ENCODE data around the gene THBS4. TPM values are rescaled to one million over a fixed set of nuclear protein-coding genes. Genes with fewer than 3 reads are reported as not detected.

The THBS4 gene
- total RNA-seq, 2 donors from 2014 or later: 4.7 to 6.7 TPM

DNA sequence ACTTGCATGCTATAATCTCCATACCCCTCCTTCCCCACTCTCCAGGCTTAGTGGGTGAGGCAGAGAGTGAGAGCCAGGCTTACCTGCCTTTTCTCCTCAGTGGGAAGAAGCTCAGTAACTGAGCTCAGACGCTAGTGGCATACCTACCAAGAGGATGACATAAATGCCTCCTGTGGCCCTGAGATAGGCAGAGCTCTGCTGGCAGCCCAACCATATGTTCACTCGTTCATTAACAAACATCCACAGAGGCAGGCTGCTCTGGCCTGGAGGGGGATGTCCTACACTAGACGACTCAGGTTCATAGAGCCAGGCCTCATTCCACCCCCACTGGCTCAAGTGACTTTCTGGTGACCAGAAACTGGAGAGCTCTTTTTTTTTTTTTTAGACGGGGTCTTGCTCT lies 81.3 kb downstream of the THBS4 start:
- H3K27ac Mint-ChIP-seq: no peak overlapping the region
- H3K36me3 Mint-ChIP-seq (ENCODE audit: insufficient read depth in 2 of 2): peaks cover 10 to 24% of the 10 kb centered on the region in 2 donors
- H3K4me3 Mint-ChIP-seq: no peak overlapping the region
- H3K27me3 Mint-ChIP-seq (ENCODE audit: low read depth): no peaks in the 10 kb centered on the region
- ATAC-seq (replicated peaks in 1 of 2) (peak in 1 of 2 donors; percentile 16), DNase-seq (no peak)
- H3K9me3 Mint-ChIP-seq: peaks cover 5 to 11% of the 10 kb centered on the region in 2 donors
- H3K4me1 Mint-ChIP-seq (ENCODE audit: low read depth): peaks cover 20% of the 10 kb centered on the region

DNA sequence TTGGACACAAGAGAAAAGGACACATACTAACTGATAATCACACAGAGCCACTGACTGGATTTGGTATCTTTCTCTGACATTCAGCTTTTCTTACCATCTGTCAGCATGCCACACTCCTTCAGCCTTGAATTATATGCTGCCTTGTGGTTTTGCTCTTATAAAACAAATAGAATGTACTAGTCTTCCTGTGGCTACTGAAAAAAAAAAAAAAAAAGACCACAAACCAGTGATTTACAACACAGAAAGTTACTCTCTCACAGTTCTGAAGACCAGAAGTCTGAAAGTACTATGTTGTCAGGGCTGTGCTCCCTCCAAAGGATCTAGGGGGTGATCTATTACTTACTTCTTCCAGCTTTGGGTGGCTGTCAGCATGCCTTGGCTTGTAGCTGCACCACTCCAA lies 82.3 kb downstream of the THBS4 start:
- H3K36me3 Mint-ChIP-seq (ENCODE audit: insufficient read depth in 2 of 2): peaks cover 10 to 24% of the 10 kb centered on the region in 2 donors
- peak; percentile 28 to 54 for ATAC-seq (replicated peaks in 1 of 2)
- peaks cover 5 to 11% of the 10 kb centered on the region in 2 donors for H3K9me3 Mint-ChIP-seq
- no peak overlapping the region for H3K4me3 Mint-ChIP-seq
- H3K27me3 Mint-ChIP-seq (ENCODE audit: low read depth): no peaks in the 10 kb centered on the region
- H3K27ac Mint-ChIP-seq: no peak overlapping the region
- H3K4me1 Mint-ChIP-seq (ENCODE audit: low read depth): peaks cover 24% of the 10 kb centered on the region
- no peak for DNase-seq

DNA sequence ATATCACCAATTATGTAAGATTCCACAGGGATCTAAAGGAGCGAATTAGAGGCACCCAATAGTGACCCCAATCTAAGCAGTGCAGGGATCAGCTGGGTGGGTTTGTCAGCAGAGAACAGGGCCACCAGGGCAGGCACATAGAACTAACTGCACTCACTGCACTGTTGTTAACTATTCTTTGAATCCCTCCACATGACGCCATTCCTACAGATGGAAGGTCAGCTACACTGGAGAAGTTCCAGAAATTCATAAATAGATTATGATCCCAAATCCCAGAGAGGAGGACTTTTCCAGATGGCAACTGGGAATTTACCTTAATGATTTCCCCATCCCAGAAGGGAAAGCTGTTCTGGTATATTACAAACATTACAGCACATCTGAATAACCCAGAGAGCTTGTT lies 84.2 kb downstream of the THBS4 start:
- no peaks in the 10 kb centered on the region for H3K27me3 Mint-ChIP-seq (ENCODE audit: low read depth)
- peaks cover 30% of the 10 kb centered on the region for H3K4me1 Mint-ChIP-seq (ENCODE audit: low read depth)
- no peak overlapping the region for H3K27ac Mint-ChIP-seq
- no peak for DNase-seq
- peaks cover 2 to 5% of the 10 kb centered on the region in 2 donors for H3K9me3 Mint-ChIP-seq
- H3K36me3 Mint-ChIP-seq (ENCODE audit: insufficient read depth in 2 of 2): peaks cover 10 to 16% of the 10 kb centered on the region in 2 donors
- no peak for ATAC-seq (replicated peaks in 1 of 2)
- no peak overlapping the region for H3K4me3 Mint-ChIP-seq

DNA sequence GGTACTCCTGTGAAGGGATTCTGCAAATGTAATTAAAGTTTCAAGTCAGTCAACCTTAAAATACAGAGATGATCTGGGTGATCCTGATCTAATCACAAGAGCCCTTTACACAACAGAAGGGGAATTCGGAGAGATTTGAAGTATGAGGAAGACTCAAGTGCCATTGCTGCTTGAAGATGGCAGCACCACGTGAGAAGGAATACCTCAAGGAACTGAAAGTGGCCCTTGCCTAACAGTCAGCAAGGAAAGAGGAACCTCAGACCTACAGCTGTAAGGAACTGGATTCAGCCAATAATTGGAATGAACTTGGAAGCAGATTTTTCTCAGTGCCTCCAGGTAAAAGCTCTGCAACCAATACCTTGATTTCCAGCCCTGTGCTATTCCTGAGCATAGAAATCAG lies 87.4 kb downstream of the THBS4 start:
- Mint-ChIP-seq H3K9me3 (peaks cover 2 to 5% of the 10 kb centered on the region in 2 donors), H3K27me3 (ENCODE audit: low read depth) (no peaks in the 10 kb centered on the region), H3K4me3 (no peak overlapping the region), H3K4me1 (ENCODE audit: low read depth) (peaks cover 36% of the 10 kb centered on the region), H3K27ac (no peak overlapping the region), H3K36me3 (ENCODE audit: insufficient read depth in 2 of 2) (peaks cover 11 to 12% of the 10 kb centered on the region in 2 donors)
- DNase-seq (no peak), ATAC-seq (replicated peaks in 1 of 2) (no peak)

DNA sequence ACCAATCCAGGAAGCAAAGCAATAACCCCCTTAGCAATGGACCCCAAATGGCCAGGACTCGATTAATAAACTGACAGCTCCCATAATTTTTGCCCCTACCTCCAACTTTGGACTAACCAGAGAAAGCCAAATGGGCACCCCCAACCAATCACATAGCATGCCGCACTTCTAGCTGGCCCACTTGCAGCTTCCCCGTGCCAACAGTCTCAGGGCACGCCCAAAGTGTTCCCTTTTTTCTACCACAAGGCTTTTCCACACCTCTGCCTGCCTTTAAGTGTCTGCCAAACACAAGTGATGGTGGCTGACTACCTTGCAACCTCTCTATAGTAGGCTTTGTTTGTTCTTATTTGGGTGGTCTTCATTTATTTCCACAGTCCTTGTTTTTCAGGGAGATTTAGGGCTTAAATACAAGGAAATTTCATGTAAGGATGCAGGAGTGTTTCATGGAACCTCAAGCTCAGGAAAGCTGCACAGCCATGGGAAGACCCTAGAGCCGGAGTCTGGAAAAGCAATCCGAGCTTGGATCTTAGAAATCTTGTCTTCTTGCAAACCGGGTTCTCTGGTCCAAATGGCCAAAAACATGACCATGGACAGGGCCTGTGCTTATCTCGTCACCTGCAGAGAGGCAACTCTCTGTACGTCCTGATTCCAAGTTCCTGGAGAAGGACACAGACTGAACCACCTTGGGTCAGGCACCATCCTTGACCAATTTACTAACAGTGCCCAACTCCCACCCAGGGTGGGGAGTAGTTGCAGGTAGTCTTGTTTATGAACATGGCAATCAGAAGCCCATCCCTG lies 89.2 kb downstream of the THBS4 start:
- DNase-seq: no peak
- H3K4me1 Mint-ChIP-seq (ENCODE audit: low read depth): peaks cover 38% of the 10 kb centered on the region
- H3K27ac Mint-ChIP-seq: no peak overlapping the region
- H3K36me3 Mint-ChIP-seq (ENCODE audit: insufficient read depth in 2 of 2): peaks cover 7 to 8% of the 10 kb centered on the region in 2 donors
- H3K4me3 Mint-ChIP-seq: peak overlapping the region in 1 of 2 donors; percentile 40
- no peaks in the 10 kb centered on the region for H3K27me3 Mint-ChIP-seq (ENCODE audit: low read depth)
- H3K9me3 Mint-ChIP-seq: peaks cover 0 to 4% of the 10 kb centered on the region in 2 donors
- no peak for ATAC-seq (replicated peaks in 1 of 2)

DNA sequence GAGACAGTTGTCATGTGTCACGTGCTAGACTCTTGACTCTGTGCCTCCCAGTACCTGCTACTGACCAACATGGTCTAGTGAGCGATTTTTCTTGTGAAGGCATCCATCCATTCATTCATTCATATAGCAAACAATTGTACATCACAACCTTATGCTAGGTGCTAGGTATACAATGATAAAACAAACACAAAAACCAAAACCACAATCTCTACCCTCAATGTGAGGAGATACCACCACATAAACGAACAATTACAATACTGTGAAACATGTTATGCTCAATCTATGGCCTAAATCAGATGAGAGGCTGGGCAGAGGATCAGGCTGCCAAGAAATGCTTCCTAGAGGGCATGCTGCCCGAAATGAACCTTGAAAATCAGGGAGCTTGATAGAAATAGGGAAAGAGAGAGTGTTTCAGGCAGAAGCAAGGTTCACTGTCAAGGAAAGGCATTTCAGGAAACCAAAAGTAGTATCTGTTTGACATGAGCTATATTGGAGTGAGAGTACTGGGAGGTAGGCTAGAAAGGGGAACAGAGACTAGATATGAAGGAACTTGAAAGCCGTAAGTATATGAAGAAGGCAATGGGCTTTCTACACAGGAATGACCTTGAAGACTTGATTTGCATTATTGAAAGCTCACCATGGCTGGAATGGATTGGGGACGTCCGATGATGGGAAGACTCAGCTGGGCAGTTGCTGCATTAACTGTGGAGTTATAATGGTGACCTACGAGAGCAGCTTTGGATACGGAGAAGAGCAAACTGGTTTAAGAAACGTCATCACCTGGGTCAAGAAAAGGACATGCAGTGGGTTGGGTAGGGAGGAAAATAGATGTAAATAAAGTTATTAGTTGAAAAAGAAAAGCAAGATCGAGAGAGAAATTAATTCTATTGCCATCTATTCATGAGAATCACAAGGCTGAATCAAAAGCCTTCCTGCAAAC lies 90.1 kb downstream of the THBS4 start:
- H3K4me1 Mint-ChIP-seq (ENCODE audit: low read depth): peaks cover 38% of the 10 kb centered on the region
- peaks cover 7 to 8% of the 10 kb centered on the region in 2 donors for H3K36me3 Mint-ChIP-seq (ENCODE audit: insufficient read depth in 2 of 2)
- peaks cover 0 to 2% of the 10 kb centered on the region in 2 donors for H3K9me3 Mint-ChIP-seq
- peak overlapping the region; percentile 27 for H3K27ac Mint-ChIP-seq
- no peak for DNase-seq
- no peaks in the 10 kb centered on the region for H3K27me3 Mint-ChIP-seq (ENCODE audit: low read depth)
- peak; percentile 13 to 26 for ATAC-seq (replicated peaks in 1 of 2)
- peak overlapping the region; percentile 81 to 82 for H3K4me3 Mint-ChIP-seq

DNA sequence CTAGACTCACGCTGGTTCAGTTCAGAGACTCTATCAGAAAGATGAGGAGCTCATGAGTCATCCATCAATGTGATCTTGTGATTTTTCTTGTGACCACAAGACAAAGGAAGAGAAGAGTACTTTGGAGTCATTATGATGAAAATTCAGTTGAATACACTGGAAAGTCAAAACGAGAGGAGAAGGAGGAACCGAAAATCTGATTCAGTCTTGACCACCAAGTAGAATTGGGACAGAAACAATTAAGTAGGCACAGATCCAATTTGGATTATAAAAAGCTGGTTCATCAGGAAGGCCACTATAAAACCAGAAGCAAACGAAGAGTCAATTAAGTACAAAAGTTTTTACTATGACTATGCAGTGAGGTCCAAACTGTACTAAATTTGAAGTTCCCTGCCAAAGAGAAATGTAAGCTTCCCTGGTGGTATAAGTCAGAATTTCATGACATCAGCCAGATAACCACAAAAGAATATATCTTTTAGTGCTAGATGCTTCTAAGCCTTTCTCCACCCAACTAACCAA lies 90.9 kb downstream of the THBS4 start:
- peak overlapping the region; percentile 81 to 82 for H3K4me3 Mint-ChIP-seq
- peaks cover 3 to 7% of the 10 kb centered on the region in 2 donors for H3K9me3 Mint-ChIP-seq
- H3K4me1 Mint-ChIP-seq (ENCODE audit: low read depth): peaks cover 38% of the 10 kb centered on the region

DNA sequence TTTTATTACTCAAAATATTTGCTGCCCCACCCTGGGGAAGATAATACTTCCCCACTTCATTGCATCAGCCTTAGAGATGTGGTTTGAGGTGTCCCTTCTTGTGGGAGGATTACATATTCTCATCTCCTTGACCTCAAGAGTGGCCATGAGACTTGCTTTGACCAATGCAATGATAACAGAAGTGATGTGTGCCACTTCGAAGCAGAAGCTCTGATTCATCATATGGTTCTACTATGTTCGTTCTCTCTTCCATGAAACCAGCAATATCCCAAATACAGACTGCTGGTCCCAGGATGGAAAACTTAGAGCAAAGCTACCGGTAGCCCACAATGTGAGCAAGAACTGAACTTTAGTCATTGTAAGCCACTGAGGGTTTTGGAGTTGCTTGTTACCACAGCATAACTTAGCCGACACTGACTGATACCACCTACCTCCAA lies 92.0 kb downstream of the THBS4 start:
- peak overlapping the region; percentile 30 for H3K27ac Mint-ChIP-seq
- no peaks in the 10 kb centered on the region for H3K27me3 Mint-ChIP-seq (ENCODE audit: low read depth)
- peaks cover 43% of the 10 kb centered on the region for H3K4me1 Mint-ChIP-seq (ENCODE audit: low read depth)
- DNase-seq (peak in 1 of 2 donors; percentile 34), ATAC-seq (replicated peaks in 1 of 2) (peak; percentile 4 to 29)
- H3K9me3 Mint-ChIP-seq: peaks cover 10% of the 10 kb centered on the region in 2 donors
- peaks cover 12 to 17% of the 10 kb centered on the region in 2 donors for H3K36me3 Mint-ChIP-seq (ENCODE audit: insufficient read depth in 2 of 2)
- H3K4me3 Mint-ChIP-seq: peak overlapping the region in 1 of 2 donors; percentile 27

More for the DNA sequence above, 90.9 kb downstream of the THBS4 start:
- Mint-ChIP-seq H3K27me3 (ENCODE audit: low read depth) (no peaks in the 10 kb centered on the region), H3K36me3 (ENCODE audit: insufficient read depth in 2 of 2) (peaks cover 12 to 14% of the 10 kb centered on the region in 2 donors), H3K27ac (peak overlapping the region; percentile 27)
- DNase-seq (peak; percentile 42 to 48), ATAC-seq (replicated peaks in 1 of 2) (peak; percentile 87 to 91)

DNA sequence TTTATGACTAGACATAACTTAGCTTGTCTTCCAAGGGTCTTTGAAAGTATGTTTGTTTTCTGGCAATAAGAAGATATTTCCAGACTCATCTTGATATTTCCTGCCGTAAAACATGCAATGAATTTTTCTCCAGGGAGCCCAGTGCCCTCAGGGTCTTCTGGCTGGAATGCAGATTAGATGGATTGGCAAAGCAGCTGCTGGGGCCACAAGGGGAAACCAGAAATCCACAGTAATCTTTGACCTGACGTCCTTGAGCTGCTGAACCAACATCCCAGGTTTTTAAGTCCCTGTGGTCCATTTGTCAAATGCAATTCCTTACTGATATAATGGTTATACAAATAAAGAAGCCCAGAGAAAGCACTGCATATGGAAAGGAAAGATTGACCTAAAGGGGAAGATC lies 93.0 kb downstream of the THBS4 start:
- peaks cover 12 to 20% of the 10 kb centered on the region in 2 donors for H3K36me3 Mint-ChIP-seq (ENCODE audit: insufficient read depth in 2 of 2)
- peaks cover 45% of the 10 kb centered on the region for H3K4me1 Mint-ChIP-seq (ENCODE audit: low read depth)
- H3K27ac Mint-ChIP-seq: no peak overlapping the region
- H3K9me3 Mint-ChIP-seq: peaks cover 10 to 12% of the 10 kb centered on the region in 2 donors
- no peak for DNase-seq
- no peak overlapping the region for H3K4me3 Mint-ChIP-seq
- no peaks in the 10 kb centered on the region for H3K27me3 Mint-ChIP-seq (ENCODE audit: low read depth)
- ATAC-seq (replicated peaks in 1 of 2): no peak

DNA sequence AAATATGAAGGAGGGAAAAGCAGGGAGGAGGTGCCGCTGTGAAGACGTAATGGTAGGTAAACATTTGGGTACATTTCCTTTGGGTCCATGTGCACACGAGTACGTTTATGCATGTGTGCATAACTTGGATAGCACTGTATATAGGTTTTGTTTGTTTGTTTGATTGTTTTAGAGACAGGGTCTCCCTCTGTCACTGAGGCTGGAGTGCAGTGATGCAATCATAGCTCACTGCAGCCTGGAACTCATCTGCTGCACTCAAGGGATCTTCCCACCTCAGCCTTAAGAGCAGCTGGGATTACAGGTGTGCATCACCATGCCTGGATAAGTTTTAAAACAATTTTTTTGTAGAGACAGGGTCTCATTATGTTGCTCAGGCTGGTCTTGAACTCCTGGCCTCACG lies 94.0 kb downstream of the THBS4 start:
- H3K36me3 Mint-ChIP-seq (ENCODE audit: insufficient read depth in 2 of 2): peaks cover 13 to 20% of the 10 kb centered on the region in 2 donors
- peaks cover 10 to 12% of the 10 kb centered on the region in 2 donors for H3K9me3 Mint-ChIP-seq
- H3K4me3 Mint-ChIP-seq: no peak overlapping the region
- no peaks in the 10 kb centered on the region for H3K27me3 Mint-ChIP-seq (ENCODE audit: low read depth)
- H3K4me1 Mint-ChIP-seq (ENCODE audit: low read depth): peaks cover 53% of the 10 kb centered on the region
- ATAC-seq (replicated peaks in 1 of 2) (no peak), DNase-seq (no peak)
- H3K27ac Mint-ChIP-seq: no peak overlapping the region

All from activated T-cell treated with anti-CD3 and anti-CD28 coated beads, Interleukin-2, amount 50 U/mL, for 72 hours (primary cell).